ENCODE data around the gene LILRA1.
"Not testable (repeated sequence)": the region's sequence is repeated elsewhere in the genome, so short reads cannot be mapped to it uniquely, and the experiment has no call there.

LILRA1 gene

GRCh38 chr19:54570316-54570715 lies 23.1 kb upstream of the LILRA1 start:
- Histone ChIP-seq H3K9me3 (ENCODE audit: severe bottlenecking) (no peaks in the 10 kb centered on the region), H3K36me3 (no peaks in the 10 kb centered on the region), H3K27me3 (ENCODE audit: insufficient read depth, low read depth, severe bottlenecking) (peaks cover 71% of the 10 kb centered on the region), H3K4me3 (ENCODE audit: low read depth, low read length) (no peak overlapping the region), H3K27ac (no peak overlapping the region)
- no peak for DNase-seq
- no peak for TF ChIP-seq CTCF (IDR thresholded peaks at IDR 0.05; ENCODE audit: low read depth, low read length)

- H3K4me3 ChIP-seq (ENCODE audit: low read depth, low read length); H3K9me3 ChIP-seq (ENCODE audit: severe bottlenecking); H3K36me3 ChIP-seq; H3K27ac ChIP-seq; DNase-seq: not testable (repeated sequence)
- peaks cover 55% of the 10 kb centered on the region for H3K27me3 ChIP-seq (ENCODE audit: insufficient read depth, low read depth, severe bottlenecking)
These were observed 21.5 kb upstream of the LILRA1 start for GRCh38 chr19:54571715-54572615.

DNA sequence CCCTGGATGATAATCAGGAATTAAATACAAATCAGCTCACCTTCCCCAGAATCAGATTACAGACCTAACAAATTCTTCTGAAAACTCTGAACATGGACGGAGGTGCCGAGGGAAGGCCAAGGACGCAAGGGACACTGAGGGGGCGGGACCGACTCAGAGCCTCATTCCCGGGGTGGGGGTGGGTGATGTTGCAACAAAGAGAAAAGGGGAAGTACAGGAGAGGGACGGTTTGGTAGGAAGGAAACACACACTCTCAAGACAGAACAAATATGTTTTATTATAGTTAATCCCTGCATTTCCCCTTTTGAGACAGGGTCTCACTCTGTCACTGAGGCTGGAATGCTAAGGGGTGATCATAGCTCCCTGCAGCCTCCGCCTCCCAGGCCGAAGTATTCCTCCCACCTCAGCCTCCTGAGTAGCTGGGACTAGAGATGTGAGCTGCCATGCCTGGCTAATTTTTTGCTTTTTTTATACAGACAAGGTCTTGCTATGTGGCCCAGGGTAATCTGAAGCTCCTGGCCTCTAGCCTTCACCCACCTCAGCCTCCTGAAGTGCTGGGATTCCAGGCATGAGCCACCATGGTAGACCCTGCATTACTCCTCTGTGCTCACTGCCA lies 20.6 kb upstream of the LILRA1 start:
- Histone ChIP-seq H3K9me3 (ENCODE audit: severe bottlenecking) (no peaks in the 10 kb centered on the region), H3K27ac (no peak overlapping the region), H3K27me3 (ENCODE audit: insufficient read depth, low read depth, severe bottlenecking) (peaks cover 52% of the 10 kb centered on the region), H3K4me3 (ENCODE audit: low read depth, low read length) (no peak overlapping the region), H3K36me3 (no peaks in the 10 kb centered on the region)
- no peak for DNase-seq
- TF ChIP-seq CTCF (IDR thresholded peaks at IDR 0.05; ENCODE audit: low read depth, low read length) = no peak

- Histone ChIP-seq H3K4me3 (ENCODE audit: low read depth, low read length) (no peak within 1 kb of the TSS), H3K27me3 (ENCODE audit: insufficient read depth, low read depth, severe bottlenecking) (peaks cover 46% of the 10 kb centered on the region), H3K27ac (no peak within 1 kb of the TSS), H3K9me3 (ENCODE audit: severe bottlenecking) (no peaks in the 10 kb centered on the region), H3K36me3 (no peaks in the 10 kb centered on the region)
- no peak for TF ChIP-seq CTCF (IDR thresholded peaks at IDR 0.05; ENCODE audit: low read depth, low read length)
- DNase-seq = no peak
These were observed 20.0 kb upstream of the LILRA1 start, which contains the start of gene LILRA2 for GRCh38 chr19:54573330-54573872. Gene LILRA2 (plus strand): TSS chr19:54573790. CDS start chr19:54573879, 89 bp downstream.

- no peak for DNase-seq
- H3K27ac ChIP-seq = no peak overlapping the region
- H3K27me3 ChIP-seq (ENCODE audit: insufficient read depth, low read depth, severe bottlenecking) = peaks cover 40% of the 10 kb centered on the region
- TF ChIP-seq CTCF (IDR thresholded peaks at IDR 0.05; ENCODE audit: low read depth, low read length) = no peak
- H3K36me3 ChIP-seq = no peaks in the 10 kb centered on the region
- no peaks in the 10 kb centered on the region for H3K9me3 ChIP-seq (ENCODE audit: severe bottlenecking)
- no peak overlapping the region for H3K4me3 ChIP-seq (ENCODE audit: low read depth, low read length)
These were observed 19.4 kb upstream of the LILRA1 start for GRCh38 chr19:54574051-54574450.

- Histone ChIP-seq H3K36me3 (no peaks in the 10 kb centered on the region), H3K27ac (no peak overlapping the region), H3K27me3 (ENCODE audit: insufficient read depth, low read depth, severe bottlenecking) (peaks cover 34% of the 10 kb centered on the region), H3K4me3 (ENCODE audit: low read depth, low read length) (no peak overlapping the region), H3K9me3 (ENCODE audit: severe bottlenecking) (no peaks in the 10 kb centered on the region)
- no peak for TF ChIP-seq CTCF (IDR thresholded peaks at IDR 0.05; ENCODE audit: low read depth, low read length)
- no peak for DNase-seq
These were observed 18.8 kb upstream of the LILRA1 start for GRCh38 chr19:54574527-54575056.

- H3K9me3 ChIP-seq (ENCODE audit: severe bottlenecking); DNase-seq; H3K27ac ChIP-seq; H3K36me3 ChIP-seq; H3K4me3 ChIP-seq (ENCODE audit: low read depth, low read length): not testable (repeated sequence)
- peaks cover 31% of the 10 kb centered on the region for H3K27me3 ChIP-seq (ENCODE audit: insufficient read depth, low read depth, severe bottlenecking)
These were observed 18.2 kb upstream of the LILRA1 start for GRCh38 chr19:54575205-54575604.

Measured in WERI-Rb-1 (cell line).